Measurements from ENCODE around the gene RBM14. TPM values are rescaled to one million over a fixed set of nuclear protein-coding genes. Genes with fewer than 3 reads are reported as not detected.

RBM14 gene
- total RNA-seq, 1 donor from 2014 or later = 23.5 TPM

DNA sequence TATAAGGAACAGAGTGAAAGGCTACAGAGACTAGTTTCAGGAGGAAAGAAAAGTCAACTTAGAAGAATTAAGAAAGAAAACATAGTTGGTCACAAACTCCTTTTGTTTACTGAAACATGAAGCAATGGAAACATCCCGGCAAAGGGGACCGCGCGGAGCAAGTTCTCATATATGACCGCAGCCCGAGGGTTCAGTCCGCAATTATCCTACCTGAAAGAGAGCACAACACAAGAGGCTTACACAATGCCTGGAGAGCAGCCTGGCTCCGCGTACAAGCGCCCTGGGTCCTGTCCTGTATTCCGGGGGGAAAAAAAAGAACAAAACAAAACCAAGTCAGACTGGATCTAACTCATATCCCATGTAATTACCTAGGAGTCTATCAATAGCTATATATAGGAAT is 48.9 kb downstream of the RBM14 start:
- H3K4me3 ChIP-seq (ENCODE audit: low read length in 3 of 3) = no peak overlapping the region
- H3K4me1 ChIP-seq (ENCODE audit: control insufficient read depth in 3 of 3, insufficient read depth in 3 of 3, low read length in 3 of 3) = no peaks in the 10 kb centered on the region
- H3K9ac ChIP-seq (ENCODE audit: low read depth in 1 of 3, low read length in 3 of 3) = no peak overlapping the region
- H3K36me3 ChIP-seq (ENCODE audit: control insufficient read depth in 3 of 3, insufficient read depth in 3 of 3, low read length in 3 of 3) = peaks cover 9 to 44% (median 43%) of the 10 kb centered on the region in 3 donors
- H3K27ac ChIP-seq (ENCODE audit: low read depth, low read length) = no peak overlapping the region
- no peaks in the 10 kb centered on the region for H3K27me3 ChIP-seq (ENCODE audit: control insufficient read depth in 3 of 3, insufficient read depth in 3 of 3, low read length in 3 of 3)
- H3K9me3 ChIP-seq (ENCODE audit: control insufficient read depth in 3 of 3, low read length in 3 of 3) = no peaks in the 10 kb centered on the region

DNA sequence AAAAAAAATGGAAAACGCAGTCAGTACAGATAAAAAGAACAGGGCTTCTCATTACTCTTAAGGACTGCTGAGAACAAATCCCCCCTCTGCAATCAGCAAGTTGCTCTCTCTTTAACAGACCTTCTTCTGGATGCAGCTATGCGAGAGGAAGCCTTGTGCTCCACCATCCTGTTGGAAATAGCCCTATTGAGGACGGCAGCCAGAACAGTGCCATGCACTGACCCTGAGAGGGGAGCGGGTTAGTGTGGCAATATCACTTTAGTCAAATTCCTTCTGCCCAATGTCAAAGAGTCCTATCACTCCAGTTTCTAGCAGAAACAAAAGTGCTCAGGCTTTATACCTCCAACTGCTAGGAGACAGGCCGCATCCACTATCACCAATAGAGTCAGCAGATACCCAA is 54.4 kb downstream of the RBM14 start:
- H3K4me3 ChIP-seq (ENCODE audit: low read length in 3 of 3) = no peak overlapping the region
- peaks cover 4 to 29% (median 22%) of the 10 kb centered on the region in 3 donors for H3K36me3 ChIP-seq (ENCODE audit: control insufficient read depth in 3 of 3, insufficient read depth in 3 of 3, low read length in 3 of 3)
- no peak overlapping the region for H3K27ac ChIP-seq (ENCODE audit: low read depth, low read length)
- no peaks in the 10 kb centered on the region for H3K9me3 ChIP-seq (ENCODE audit: control insufficient read depth in 3 of 3, low read length in 3 of 3)
- no peak overlapping the region for H3K9ac ChIP-seq (ENCODE audit: low read depth in 1 of 3, low read length in 3 of 3)
- peaks cover 3 to 14% (median 8%) of the 10 kb centered on the region in 3 donors for H3K4me1 ChIP-seq (ENCODE audit: control insufficient read depth in 3 of 3, insufficient read depth in 3 of 3, low read length in 3 of 3)
- no peaks in the 10 kb centered on the region for H3K27me3 ChIP-seq (ENCODE audit: control insufficient read depth in 3 of 3, insufficient read depth in 3 of 3, low read length in 3 of 3)

DNA sequence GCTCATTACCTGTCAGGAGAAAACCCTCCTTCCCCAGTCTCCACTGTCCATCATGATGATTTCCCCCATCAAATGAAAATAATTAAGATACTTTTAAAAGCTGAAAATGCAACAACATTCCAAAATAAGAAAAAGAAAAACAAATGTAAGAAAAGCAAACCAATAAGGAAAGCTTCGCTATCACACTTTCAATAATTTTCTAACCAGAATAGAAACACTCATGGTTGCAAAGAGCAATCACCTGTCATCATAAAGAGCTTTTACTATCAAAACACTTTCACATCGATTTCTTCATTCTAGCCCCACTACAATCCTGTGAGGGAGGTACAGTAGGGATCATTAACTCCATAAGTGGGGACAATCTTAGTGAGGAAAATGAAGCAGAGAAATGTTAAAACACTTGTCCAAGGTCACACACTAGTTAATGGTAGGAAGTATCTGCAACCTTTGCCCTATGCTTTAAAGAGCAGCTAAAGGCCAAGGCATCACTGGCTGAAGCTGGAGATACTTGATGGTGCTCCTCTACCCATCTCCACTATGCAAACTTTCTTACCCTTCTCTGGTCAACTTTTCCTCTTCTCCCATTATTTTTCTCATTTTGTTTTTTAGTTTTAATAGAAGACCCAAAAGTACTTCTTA is 58.7 kb downstream of the RBM14 start:
- Histone ChIP-seq H3K9me3 (ENCODE audit: control insufficient read depth in 3 of 3, low read length in 3 of 3) (no peaks in the 10 kb centered on the region), H3K9ac (ENCODE audit: low read depth in 1 of 3, low read length in 3 of 3) (no peak overlapping the region), H3K27me3 (ENCODE audit: control insufficient read depth in 3 of 3, insufficient read depth in 3 of 3, low read length in 3 of 3) (no peaks in the 10 kb centered on the region), H3K27ac (ENCODE audit: low read depth, low read length) (no peak overlapping the region), H3K4me3 (ENCODE audit: low read length in 3 of 3) (peak overlapping the region in 1 of 3 donors; percentile 22), H3K36me3 (ENCODE audit: control insufficient read depth in 3 of 3, insufficient read depth in 3 of 3, low read length in 3 of 3) (peaks cover 0 to 3% (median 0%) of the 10 kb centered on the region in 3 donors), H3K4me1 (ENCODE audit: control insufficient read depth in 3 of 3, insufficient read depth in 3 of 3, low read length in 3 of 3) (peaks cover 17 to 26% (median 25%) of the 10 kb centered on the region in 3 donors)

DNA sequence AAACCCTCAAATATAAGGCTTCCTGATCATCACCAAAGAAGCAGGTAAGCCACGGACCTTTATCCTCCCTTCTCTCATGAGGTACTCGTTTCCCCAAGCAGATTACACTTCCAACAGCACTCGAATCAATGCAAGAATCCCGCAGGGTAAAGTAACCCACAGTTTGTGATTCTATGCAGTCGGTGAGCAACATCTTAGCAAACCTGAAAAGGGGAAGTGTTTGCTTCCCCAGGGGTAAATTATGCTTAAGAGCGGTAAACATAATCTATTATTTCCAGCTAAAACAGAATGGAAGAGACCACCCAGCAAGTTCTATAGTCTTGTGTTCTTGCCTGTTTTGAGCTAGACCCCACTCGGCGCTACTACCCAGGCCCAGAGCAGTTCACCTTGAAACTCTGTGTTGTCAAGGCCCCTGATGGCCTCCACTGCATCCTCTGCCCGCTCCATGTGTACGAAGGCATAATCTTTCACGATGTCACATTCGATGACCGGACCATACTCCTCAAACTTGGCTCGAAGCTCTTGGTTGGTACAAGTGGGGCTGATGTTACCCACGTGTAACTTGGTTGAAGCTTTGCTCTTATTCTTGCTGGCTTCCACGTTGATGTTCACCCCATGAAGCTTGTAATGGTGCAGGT is 60.0 kb downstream of the RBM14 start:
- H3K4me3 ChIP-seq (ENCODE audit: low read length in 3 of 3) = peak overlapping the region; percentile 92 to 96 (median 96)

More for the DNA sequence above, 60.0 kb downstream of the RBM14 start:
- Histone ChIP-seq H3K9me3 (ENCODE audit: control insufficient read depth in 3 of 3, low read length in 3 of 3) (no peaks in the 10 kb centered on the region), H3K27me3 (ENCODE audit: control insufficient read depth in 3 of 3, insufficient read depth in 3 of 3, low read length in 3 of 3) (no peaks in the 10 kb centered on the region), H3K9ac (ENCODE audit: low read depth in 1 of 3, low read length in 3 of 3) (peak overlapping the region in 1 of 3 donors; percentile 19), H3K4me1 (ENCODE audit: control insufficient read depth in 3 of 3, insufficient read depth in 3 of 3, low read length in 3 of 3) (peaks cover 17 to 26% (median 25%) of the 10 kb centered on the region in 3 donors), H3K36me3 (ENCODE audit: control insufficient read depth in 3 of 3, insufficient read depth in 3 of 3, low read length in 3 of 3) (no peaks in the 10 kb centered on the region), H3K27ac (ENCODE audit: low read depth, low read length) (no peak overlapping the region)

Small RNA genes within 50 kb of the gene (small RNA-seq; reads per million reads assigned to genes)
- gene RNU4-39P = not detected

Other genes starting within 250 kb of the RBM14 start
- 4.2 TPM for gene SLC29A2, start 244.9 kb upstream of the RBM14 start, total RNA-seq
- gene NPAS4, start 195.6 kb upstream of the RBM14 start, total RNA-seq = under 0.01 TPM
- 27.1 TPM for gene MRPL11, start 177.8 kb upstream of the RBM14 start, total RNA-seq
- 9.4 TPM for gene PELI3, start 149.7 kb upstream of the RBM14 start, total RNA-seq
- gene DPP3, start 136.2 kb upstream of the RBM14 start, total RNA-seq = 26.1 TPM
- 14.6 TPM for gene BBS1, start 106.0 kb upstream of the RBM14 start, total RNA-seq
- gene ZDHHC24, start 70.6 kb upstream of the RBM14 start, total RNA-seq = 3.7 TPM
- gene ACTN3, start 69.7 kb upstream of the RBM14 start, total RNA-seq = 156 TPM
- 27.1 TPM for gene CTSF, start 48.0 kb upstream of the RBM14 start, total RNA-seq
- gene CCDC87, start 23.6 kb upstream of the RBM14 start, total RNA-seq = not detected
- 27.7 TPM for gene CCS, start 23.4 kb upstream of the RBM14 start, total RNA-seq
- gene RBM4, start 22.1 kb downstream of the RBM14 start, total RNA-seq = 98.6 TPM
- gene RBM4B, start 61.3 kb downstream of the RBM14 start, total RNA-seq = 32.4 TPM
- 11.5 TPM for gene SPTBN2, start 112.6 kb downstream of the RBM14 start, total RNA-seq
- gene RCE1, start 226.8 kb downstream of the RBM14 start, total RNA-seq = 14.1 TPM
- 12.0 TPM for gene LRFN4, start 240.4 kb downstream of the RBM14 start, total RNA-seq

All from skeletal muscle tissue (tissue), 5 donors.